GM12892 (cell line): ENCODE results near the gene TEX2.

Experiments used
- POLR2A ChIP-seq: IDR thresholded peaks from 2 replicates; pipeline ENCODE4 v1.6.1; 2011; ENCODE audit warnings: low read depth, low read length, control low read depth
- POLR2AphosphoS5 ChIP-seq: IDR thresholded peaks from 2 replicates; pipeline ENCODE4 v1.6.1; 2011; ENCODE audit warnings: low read depth, low read length, control low read depth
- TAF1 ChIP-seq: IDR thresholded peaks from 2 replicates; pipeline ENCODE4 v1.6.1; 2011; ENCODE audit warnings: low read depth, mild to moderate bottlenecking, control low read depth, low read length, borderline replicate concordance

GRCh38 chr17:64203630-64204029, 59.4 kb downstream of the TEX2 start:
- TF ChIP-seq POLR2AphosphoS5 (no peak), POLR2A (no peak), TAF1 (no peak)
